Measurements from ENCODE around the gene SYT1.

Gene SYT1

DNA sequence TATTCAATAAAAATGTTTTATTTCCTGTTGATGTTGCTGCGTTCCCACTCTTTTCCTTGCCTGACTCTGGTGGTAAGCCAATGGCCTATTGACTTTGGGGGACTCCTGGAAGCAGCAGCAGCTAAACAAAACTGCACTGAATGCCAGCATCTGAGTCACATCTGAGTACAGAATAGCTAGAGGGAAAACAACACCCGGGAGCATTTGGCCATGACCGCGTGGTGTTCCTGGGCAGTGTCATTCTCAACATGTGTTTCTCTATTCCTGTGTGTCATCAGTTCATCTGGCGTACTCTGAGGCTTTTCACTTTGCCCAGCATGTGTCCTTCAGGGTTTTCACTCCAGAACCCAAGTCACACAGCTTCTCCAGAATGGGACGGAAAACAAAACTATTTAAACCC lies 587.4 kb downstream of the SYT1 start:
- TF ChIP-seq BACH2 (CRISPR knock-in tag; IDR thresholded peaks at IDR 0.05; ENCODE audit: borderline replicate concordance) (no peak), RARB (CRISPR knock-in tag; IDR thresholded peaks at IDR 0.05) (no peak), CSDC2 (CRISPR knock-in tag; IDR thresholded peaks at IDR 0.05) (no peak), TCF4 (CRISPR knock-in tag; IDR thresholded peaks at IDR 0.05; ENCODE audit: borderline replicate concordance) (peak; percentile 42; the same call in 1 of the 2 replicates), ISL1 (CRISPR knock-in tag; IDR thresholded peaks at IDR 0.05) (peak; percentile 20; the same call in 1 of the 2 replicates), TOX (CRISPR knock-in tag; IDR thresholded peaks at IDR 0.05; ENCODE audit: borderline replicate concordance) (no peak)
- ATAC-seq, result peak; percentile 86

DNA sequence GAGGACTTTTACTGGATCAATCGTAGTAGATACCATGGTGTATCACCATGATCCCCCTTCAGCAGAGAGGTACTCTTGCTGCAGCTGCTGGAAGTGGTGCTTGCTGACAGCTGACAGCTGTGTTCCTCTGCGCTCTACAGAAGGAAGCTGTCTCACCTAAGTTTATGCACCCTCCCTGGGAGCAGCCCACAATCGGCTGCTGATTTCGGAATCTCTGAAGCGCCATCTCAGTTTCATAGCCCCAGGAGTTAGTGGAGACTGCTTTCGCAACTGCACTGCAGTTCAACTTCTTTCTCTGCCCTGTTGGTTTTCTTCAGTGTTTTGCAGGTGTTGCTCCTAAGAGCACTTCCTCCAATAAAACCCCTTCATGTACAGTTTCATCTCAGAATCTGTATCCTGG lies 588.3 kb downstream of the SYT1 start:
- ATAC-seq, result no peak
- TF ChIP-seq GLIS3 (CRISPR knock-in tag; IDR thresholded peaks at IDR 0.05) (no peak), ZFP30 (CRISPR knock-in tag; IDR thresholded peaks at IDR 0.05) (no peak), ISL1 (CRISPR knock-in tag; IDR thresholded peaks at IDR 0.05) (no peak)

DNA sequence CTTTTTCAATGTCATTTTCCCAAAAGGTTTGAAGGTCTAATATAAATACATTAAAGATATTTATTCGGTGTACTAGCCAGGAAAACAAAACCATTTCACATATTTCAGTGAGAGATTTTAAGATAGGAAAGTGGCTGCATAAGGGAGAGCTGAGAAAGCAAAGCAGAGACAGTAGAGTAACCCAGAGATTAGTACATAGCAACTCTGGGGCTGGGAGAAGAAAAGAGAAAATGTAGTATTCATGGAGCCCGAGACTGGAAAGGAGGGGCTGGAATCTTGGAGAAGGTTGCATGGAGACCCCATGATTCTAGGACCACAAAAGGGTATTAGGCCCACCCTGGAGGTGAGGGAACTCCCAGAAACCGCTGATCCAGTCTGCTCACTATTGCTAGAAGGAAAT lies 589.2 kb downstream of the SYT1 start:
- ATAC-seq, result no peak
- TF ChIP-seq GLIS3 (CRISPR knock-in tag; IDR thresholded peaks at IDR 0.05), result no peak
- TF ChIP-seq CSDC2 (CRISPR knock-in tag; IDR thresholded peaks at IDR 0.05), result no peak
- TF ChIP-seq TCF4 (CRISPR knock-in tag; IDR thresholded peaks at IDR 0.05; ENCODE audit: borderline replicate concordance), result no peak
- TF ChIP-seq SNAI2 (CRISPR knock-in tag; IDR thresholded peaks at IDR 0.05), result no peak
- TF ChIP-seq PPARA (CRISPR knock-in tag; IDR thresholded peaks at IDR 0.05; ENCODE audit: borderline replicate concordance), result no peak
- TF ChIP-seq, protein P1, sequence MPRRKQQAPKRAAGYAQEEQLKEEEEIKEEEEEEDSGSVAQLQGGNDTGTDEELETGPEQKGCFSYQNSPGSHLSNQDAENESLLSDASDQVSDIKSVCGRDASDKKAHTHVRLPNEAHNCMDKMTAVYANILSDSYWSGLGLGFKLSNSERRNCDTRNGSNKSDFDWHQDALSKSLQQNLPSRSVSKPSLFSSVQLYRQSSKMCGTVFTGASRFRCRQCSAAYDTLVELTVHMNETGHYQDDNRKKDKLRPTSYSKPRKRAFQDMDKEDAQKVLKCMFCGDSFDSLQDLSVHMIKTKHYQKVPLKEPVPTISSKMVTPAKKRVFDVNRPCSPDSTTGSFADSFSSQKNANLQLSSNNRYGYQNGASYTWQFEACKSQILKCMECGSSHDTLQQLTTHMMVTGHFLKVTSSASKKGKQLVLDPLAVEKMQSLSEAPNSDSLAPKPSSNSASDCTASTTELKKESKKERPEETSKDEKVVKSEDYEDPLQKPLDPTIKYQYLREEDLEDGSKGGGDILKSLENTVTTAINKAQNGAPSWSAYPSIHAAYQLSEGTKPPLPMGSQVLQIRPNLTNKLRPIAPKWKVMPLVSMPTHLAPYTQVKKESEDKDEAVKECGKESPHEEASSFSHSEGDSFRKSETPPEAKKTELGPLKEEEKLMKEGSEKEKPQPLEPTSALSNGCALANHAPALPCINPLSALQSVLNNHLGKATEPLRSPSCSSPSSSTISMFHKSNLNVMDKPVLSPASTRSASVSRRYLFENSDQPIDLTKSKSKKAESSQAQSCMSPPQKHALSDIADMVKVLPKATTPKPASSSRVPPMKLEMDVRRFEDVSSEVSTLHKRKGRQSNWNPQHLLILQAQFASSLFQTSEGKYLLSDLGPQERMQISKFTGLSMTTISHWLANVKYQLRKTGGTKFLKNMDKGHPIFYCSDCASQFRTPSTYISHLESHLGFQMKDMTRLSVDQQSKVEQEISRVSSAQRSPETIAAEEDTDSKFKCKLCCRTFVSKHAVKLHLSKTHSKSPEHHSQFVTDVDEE (CRISPR knock-in tag; IDR thresholded peaks at IDR 0.05), result no peak
- TF ChIP-seq, protein P2, sequence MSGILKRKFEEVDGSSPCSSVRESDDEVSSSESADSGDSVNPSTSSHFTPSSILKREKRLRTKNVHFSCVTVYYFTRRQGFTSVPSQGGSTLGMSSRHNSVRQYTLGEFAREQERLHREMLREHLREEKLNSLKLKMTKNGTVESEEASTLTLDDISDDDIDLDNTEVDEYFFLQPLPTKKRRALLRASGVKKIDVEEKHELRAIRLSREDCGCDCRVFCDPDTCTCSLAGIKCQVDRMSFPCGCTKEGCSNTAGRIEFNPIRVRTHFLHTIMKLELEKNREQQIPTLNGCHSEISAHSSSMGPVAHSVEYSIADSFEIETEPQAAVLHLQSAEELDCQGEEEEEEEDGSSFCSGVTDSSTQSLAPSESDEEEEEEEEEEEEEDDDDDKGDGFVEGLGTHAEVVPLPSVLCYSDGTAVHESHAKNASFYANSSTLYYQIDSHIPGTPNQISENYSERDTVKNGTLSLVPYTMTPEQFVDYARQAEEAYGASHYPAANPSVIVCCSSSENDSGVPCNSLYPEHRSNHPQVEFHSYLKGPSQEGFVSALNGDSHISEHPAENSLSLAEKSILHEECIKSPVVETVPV (CRISPR knock-in tag; IDR thresholded peaks at IDR 0.05), result no peak
- TF ChIP-seq, protein P3, sequence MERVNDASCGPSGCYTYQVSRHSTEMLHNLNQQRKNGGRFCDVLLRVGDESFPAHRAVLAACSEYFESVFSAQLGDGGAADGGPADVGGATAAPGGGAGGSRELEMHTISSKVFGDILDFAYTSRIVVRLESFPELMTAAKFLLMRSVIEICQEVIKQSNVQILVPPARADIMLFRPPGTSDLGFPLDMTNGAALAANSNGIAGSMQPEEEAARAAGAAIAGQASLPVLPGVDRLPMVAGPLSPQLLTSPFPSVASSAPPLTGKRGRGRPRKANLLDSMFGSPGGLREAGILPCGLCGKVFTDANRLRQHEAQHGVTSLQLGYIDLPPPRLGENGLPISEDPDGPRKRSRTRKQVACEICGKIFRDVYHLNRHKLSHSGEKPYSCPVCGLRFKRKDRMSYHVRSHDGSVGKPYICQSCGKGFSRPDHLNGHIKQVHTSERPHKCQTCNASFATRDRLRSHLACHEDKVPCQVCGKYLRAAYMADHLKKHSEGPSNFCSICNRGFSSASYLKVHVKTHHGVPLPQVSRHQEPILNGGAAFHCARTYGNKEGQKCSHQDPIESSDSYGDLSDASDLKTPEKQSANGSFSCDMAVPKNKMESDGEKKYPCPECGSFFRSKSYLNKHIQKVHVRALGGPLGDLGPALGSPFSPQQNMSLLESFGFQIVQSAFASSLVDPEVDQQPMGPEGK (CRISPR knock-in tag; IDR thresholded peaks at IDR 0.05; ENCODE audit: borderline replicate concordance), result no peak
- TF ChIP-seq ARNTL (CRISPR knock-in tag; IDR thresholded peaks at IDR 0.05; ENCODE audit: borderline replicate concordance, low read depth), result no peak
- TF ChIP-seq, protein P4, sequence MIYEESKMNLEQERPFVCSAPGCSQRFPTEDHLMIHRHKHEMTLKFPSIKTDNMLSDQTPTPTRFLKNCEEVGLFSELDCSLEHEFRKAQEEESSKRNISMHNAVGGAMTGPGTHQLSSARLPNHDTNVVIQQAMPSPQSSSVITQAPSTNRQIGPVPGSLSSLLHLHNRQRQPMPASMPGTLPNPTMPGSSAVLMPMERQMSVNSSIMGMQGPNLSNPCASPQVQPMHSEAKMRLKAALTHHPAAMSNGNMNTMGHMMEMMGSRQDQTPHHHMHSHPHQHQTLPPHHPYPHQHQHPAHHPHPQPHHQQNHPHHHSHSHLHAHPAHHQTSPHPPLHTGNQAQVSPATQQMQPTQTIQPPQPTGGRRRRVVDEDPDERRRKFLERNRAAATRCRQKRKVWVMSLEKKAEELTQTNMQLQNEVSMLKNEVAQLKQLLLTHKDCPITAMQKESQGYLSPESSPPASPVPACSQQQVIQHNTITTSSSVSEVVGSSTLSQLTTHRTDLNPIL (CRISPR knock-in tag; IDR thresholded peaks at IDR 0.05; ENCODE audit: low read depth), result no peak
- no peak for TF ChIP-seq ZNF70 (CRISPR knock-in tag; IDR thresholded peaks at IDR 0.05)
- TF ChIP-seq ZFP30 (CRISPR knock-in tag; IDR thresholded peaks at IDR 0.05), result no peak
- TF ChIP-seq ISL1 (CRISPR knock-in tag; IDR thresholded peaks at IDR 0.05), result no peak
- no peak for TF ChIP-seq ZNF565 (CRISPR knock-in tag; conservative IDR thresholded peaks at IDR 0.05; ENCODE audit: low read depth)
- TF ChIP-seq TOX (CRISPR knock-in tag; IDR thresholded peaks at IDR 0.05; ENCODE audit: borderline replicate concordance), result no peak
- no peak for TF ChIP-seq ZFP3 (CRISPR knock-in tag; IDR thresholded peaks at IDR 0.05)
- no peak for TF ChIP-seq BACH2 (CRISPR knock-in tag; IDR thresholded peaks at IDR 0.05; ENCODE audit: borderline replicate concordance)

DNA sequence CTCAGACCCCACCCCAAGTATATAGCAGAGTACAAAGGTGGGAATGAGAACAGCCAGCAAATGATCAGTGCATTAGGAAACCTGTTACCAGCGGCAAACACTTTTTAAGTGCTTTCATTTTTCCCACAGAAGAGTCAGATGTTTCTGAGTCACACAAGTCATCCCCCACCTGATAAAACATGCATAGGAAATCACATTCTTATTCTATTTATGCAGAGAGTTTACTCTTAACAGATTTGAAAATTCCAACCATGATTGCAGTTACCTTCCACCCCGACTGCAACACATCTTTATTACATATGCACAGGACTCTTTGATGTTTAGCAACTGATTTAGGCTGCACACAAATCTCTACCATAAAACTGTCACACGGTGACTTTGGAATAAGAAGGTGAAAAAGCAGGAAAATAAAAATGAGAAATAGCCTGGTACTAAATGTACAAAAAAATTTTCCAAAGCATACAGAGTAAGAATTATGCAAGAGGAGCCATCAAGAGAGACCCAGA lies 589.8 kb downstream of the SYT1 start:
- ATAC-seq, result no peak

More for the DNA sequence above, 589.8 kb downstream of the SYT1 start:
- no peak for TF ChIP-seq TCF4 (CRISPR knock-in tag; IDR thresholded peaks at IDR 0.05; ENCODE audit: borderline replicate concordance)
- TF ChIP-seq PPARA (CRISPR knock-in tag; IDR thresholded peaks at IDR 0.05; ENCODE audit: borderline replicate concordance), result no peak
- TF ChIP-seq, protein P2 (CRISPR knock-in tag; IDR thresholded peaks at IDR 0.05), result no peak
- no peak for TF ChIP-seq ZC3H10 (CRISPR knock-in tag; IDR thresholded peaks at IDR 0.05)
- no peak for TF ChIP-seq GLIS3 (CRISPR knock-in tag; IDR thresholded peaks at IDR 0.05)
- no peak for TF ChIP-seq OSR1 (CRISPR knock-in tag; IDR thresholded peaks at IDR 0.05)
- no peak for TF ChIP-seq ZNF565 (CRISPR knock-in tag; conservative IDR thresholded peaks at IDR 0.05; ENCODE audit: low read depth)
- TF ChIP-seq, protein P4 (CRISPR knock-in tag; IDR thresholded peaks at IDR 0.05; ENCODE audit: low read depth), result no peak
- TF ChIP-seq ARNTL (CRISPR knock-in tag; IDR thresholded peaks at IDR 0.05; ENCODE audit: borderline replicate concordance, low read depth), result no peak

Data from SK-N-SH treated with all-trans-retinoic acid at 6 μM for 48 hours (cell line).